Neural progenitor cell (in vitro differentiated cells): ENCODE data around the gene NEXN. TPM values are rescaled to one million over a fixed set of nuclear protein-coding genes. Genes with fewer than 3 reads are reported as not detected.
A peak's percentile ranks its signal among the peaks of the same experiment; 100 is the strongest.

Experiments used
- DNase-seq: peaks from one replicate; pipeline ENCODE4 v3.0.0-alpha.2; 2016; ENCODE audit warnings: low spot score
- H2AFZ ChIP-seq: fragments of 200-600 bp; sonication (generic); replicated peaks from 2 replicates; pipeline ENCODE4 v1.6.1; 2016; ENCODE audit warnings: antibody characterized with exemption
- H3F3A ChIP-seq: fragments of 200-600 bp; sonication (generic); 2 replicates; pipeline ENCODE4 v1.6.1; 2016; ENCODE audit warnings: antibody characterized with exemption, low read depth
- H3K27ac ChIP-seq: fragments of 200-600 bp; sonication (generic); 2 replicates; pipeline ENCODE4 v1.5.1; 2016; ENCODE audit warnings: mild to moderate bottlenecking
- H3K27me3 ChIP-seq: fragments of 200-600 bp; sonication (generic); 2 replicates; pipeline ENCODE4 v1.6.1; 2016; ENCODE audit warnings: mild to moderate bottlenecking, moderate library complexity
- H3K36me3 ChIP-seq: fragments of 200-600 bp; sonication (generic); 2 replicates; pipeline ENCODE4 v1.5.1; 2016
- H3K4me1 ChIP-seq: fragments of 200-600 bp; sonication (generic); 2 replicates; pipeline ENCODE4 v1.6.1; 2016; ENCODE audit warnings: mixed run types
- H3K4me2 ChIP-seq: fragments of 200-600 bp; sonication (generic); 2 replicates; pipeline ENCODE4 v1.6.1; 2016
- H3K4me3 ChIP-seq: fragments of 200-600 bp; sonication (generic); 2 replicates; pipeline ENCODE4 v1.5.1; 2016
- H3K79me2 ChIP-seq: fragments of 200-600 bp; sonication (generic); 2 replicates; pipeline ENCODE4 v1.6.1; 2016; ENCODE audit warnings: low read depth
- H3K9ac ChIP-seq: fragments of 200-600 bp; sonication (generic); 2 replicates; pipeline ENCODE4 v1.6.1; 2016
- H3K9me3 ChIP-seq: fragments of 200-600 bp; sonication (generic); 2 replicates; pipeline ENCODE4 v1.5.1; 2016; ENCODE audit warnings: low read depth
- H4K20me1 ChIP-seq: fragments of 200-600 bp; sonication (generic); 2 replicates; pipeline ENCODE4 v1.6.1; 2016; ENCODE audit warnings: low read depth
- H3K27ac Mint-ChIP-seq: 3 replicates; pipeline ENCODE4 v1.8.0; 2021; ENCODE audit warnings: mixed read lengths
- H3K27me3 Mint-ChIP-seq: 2 replicates; pipeline ENCODE4 v1.8.0; 2022; ENCODE audit warnings: low read depth, mild to moderate bottlenecking, inconsistent platforms, moderate library complexity, mixed read lengths; ENCODE audit not compliant: insufficient read depth
- H3K36me3 Mint-ChIP-seq: 3 replicates; pipeline ENCODE4 v1.8.0; 2021; ENCODE audit warnings: mixed read lengths
- H3K4me1 Mint-ChIP-seq: 3 replicates; pipeline ENCODE4 v1.8.0; 2021; ENCODE audit warnings: mixed read lengths
- H3K4me3 Mint-ChIP-seq: 3 replicates; pipeline ENCODE4 v1.8.0; 2021; ENCODE audit warnings: mild to moderate bottlenecking, moderate library complexity, mixed read lengths
- H3K9me3 Mint-ChIP-seq: 3 replicates; pipeline ENCODE4 v1.8.0; 2020; ENCODE audit warnings: mixed read lengths
- CTCF ChIP-seq: fragments of 200-600 bp; sonication (generic); IDR thresholded peaks from 2 replicates; pipeline ENCODE4 v1.5.1; 2017; ENCODE audit warnings: antibody characterized with exemption, mild to moderate bottlenecking
- EZH2 ChIP-seq: fragments of 200-600 bp; sonication (generic); IDR thresholded peaks from 2 replicates; pipeline ENCODE4 v1.6.1; 2017; ENCODE audit warnings: antibody characterized with exemption, mild to moderate bottlenecking, moderate library complexity
- EZH2phosphoT487 ChIP-seq: fragments of 200-600 bp; sonication (generic); IDR thresholded peaks from 2 replicates; pipeline ENCODE4 v1.6.1; 2017; ENCODE audit warnings: antibody characterized with exemption
- total RNA-seq: library from RNA; depleted of rRNA; stranded (reverse); fragments of >200 nt; gene quantifications from 2 replicates; pipeline ENCODE4 v1.2.3, GENCODE V29; 2015; ENCODE audit warnings: low replicate concordance

Gene NEXN
- total RNA-seq, 1 donor from 2014 or later, result 2.0 TPM

- H3K27me3 Mint-ChIP-seq, result no peaks in the 10 kb centered on the region
- no peak overlapping the region for H3K4me3 ChIP-seq
- H4K20me1 ChIP-seq, result peaks cover 65% of the 10 kb centered on the region
- no peaks in the 10 kb centered on the region for H3K27me3 ChIP-seq
- H3K36me3 Mint-ChIP-seq, result peaks cover 32% of the 10 kb centered on the region
- H2AFZ ChIP-seq, result no peak overlapping the region
- DNase-seq, result no peak
- H3K4me1 Mint-ChIP-seq, result no peaks in the 10 kb centered on the region
- peaks cover 75% of the 10 kb centered on the region for H3K36me3 ChIP-seq
- H3K4me2 ChIP-seq, result no peak overlapping the region
- H3K4me3 Mint-ChIP-seq, result no peak overlapping the region
- no peak overlapping the region for H3K27ac Mint-ChIP-seq
- H3K9ac ChIP-seq, result no peak overlapping the region
- peaks cover 8% of the 10 kb centered on the region for H3K4me1 ChIP-seq
- H3K79me2 ChIP-seq, result peaks cover 65% of the 10 kb centered on the region
- peaks cover 67% of the 10 kb centered on the region for H3F3A ChIP-seq
- no peaks in the 10 kb centered on the region for H3K9me3 Mint-ChIP-seq
- H3K27ac ChIP-seq, result peak overlapping the region; percentile 23
- no peak for TF ChIP-seq EZH2phosphoT487
- TF ChIP-seq EZH2, result no peak
- TF ChIP-seq CTCF, result no peak
- H3K9me3 ChIP-seq, result no peaks in the 10 kb centered on the region
Measured at GRCh38 chr1:77950873-77951272, 62.4 kb downstream of the NEXN start.

- Histone ChIP-seq H3K4me1 (peaks cover 8% of the 10 kb centered on the region), H3K79me2 (peaks cover 69% of the 10 kb centered on the region), H3K27me3 (no peaks in the 10 kb centered on the region), H3K36me3 (peaks cover 74% of the 10 kb centered on the region), H3K4me3 (no peak overlapping the region), H2AFZ (no peak overlapping the region), H3K27ac (no peak overlapping the region), H3K9ac (no peak overlapping the region), H3F3A (peaks cover 66% of the 10 kb centered on the region), H3K4me2 (no peak overlapping the region), H4K20me1 (peaks cover 69% of the 10 kb centered on the region), H3K9me3 (no peaks in the 10 kb centered on the region)
- DNase-seq, result no peak
- Mint-ChIP-seq H3K36me3 (peaks cover 32% of the 10 kb centered on the region), H3K4me1 (no peaks in the 10 kb centered on the region), H3K9me3 (no peaks in the 10 kb centered on the region), H3K27ac (no peak overlapping the region), H3K4me3 (no peak overlapping the region), H3K27me3 (no peaks in the 10 kb centered on the region)
- TF ChIP-seq EZH2phosphoT487 (no peak), EZH2 (no peak), CTCF (no peak)
Measured at GRCh38 chr1:77951328-77951727, 62.9 kb downstream of the NEXN start.

- Histone ChIP-seq H3K27me3 (no peaks in the 10 kb centered on the region), H3K9me3 (no peaks in the 10 kb centered on the region), H3K36me3 (peaks cover 64% of the 10 kb centered on the region), H3K79me2 (peaks cover 84% of the 10 kb centered on the region), H3K4me3 (no peak overlapping the region), H3K9ac (no peak overlapping the region), H3K4me1 (peaks cover 8% of the 10 kb centered on the region), H3K4me2 (no peak overlapping the region), H3F3A (peaks cover 49% of the 10 kb centered on the region), H4K20me1 (peaks cover 77% of the 10 kb centered on the region), H2AFZ (no peak overlapping the region), H3K27ac (no peak overlapping the region)
- Mint-ChIP-seq H3K4me3 (no peak overlapping the region), H3K36me3 (peaks cover 34% of the 10 kb centered on the region), H3K27me3 (no peaks in the 10 kb centered on the region), H3K4me1 (no peaks in the 10 kb centered on the region), H3K27ac (no peak overlapping the region), H3K9me3 (no peaks in the 10 kb centered on the region)
- no peak for DNase-seq
- TF ChIP-seq EZH2 (no peak), EZH2phosphoT487 (no peak), CTCF (no peak)
Measured at GRCh38 chr1:77953907-77954306, 65.5 kb downstream of the NEXN start.
